GM21528 (cell line): ENCODE measurements around the gene MIDN.
"Not testable (repeated sequence)": the region's sequence is repeated elsewhere in the genome, so short reads cannot be mapped to it uniquely, and the experiment has no call there.

ENCODE experiments used
- ATAC-seq: cut with Tn5 transposase; IDR thresholded peaks from one replicate; pipeline ENCODE4 v1.9.1; 2021; ENCODE audit warnings: mild to moderate bottlenecking, moderate library complexity; ENCODE audit not compliant: unreplicated experiment, low FRiP score

MIDN gene

DNA sequence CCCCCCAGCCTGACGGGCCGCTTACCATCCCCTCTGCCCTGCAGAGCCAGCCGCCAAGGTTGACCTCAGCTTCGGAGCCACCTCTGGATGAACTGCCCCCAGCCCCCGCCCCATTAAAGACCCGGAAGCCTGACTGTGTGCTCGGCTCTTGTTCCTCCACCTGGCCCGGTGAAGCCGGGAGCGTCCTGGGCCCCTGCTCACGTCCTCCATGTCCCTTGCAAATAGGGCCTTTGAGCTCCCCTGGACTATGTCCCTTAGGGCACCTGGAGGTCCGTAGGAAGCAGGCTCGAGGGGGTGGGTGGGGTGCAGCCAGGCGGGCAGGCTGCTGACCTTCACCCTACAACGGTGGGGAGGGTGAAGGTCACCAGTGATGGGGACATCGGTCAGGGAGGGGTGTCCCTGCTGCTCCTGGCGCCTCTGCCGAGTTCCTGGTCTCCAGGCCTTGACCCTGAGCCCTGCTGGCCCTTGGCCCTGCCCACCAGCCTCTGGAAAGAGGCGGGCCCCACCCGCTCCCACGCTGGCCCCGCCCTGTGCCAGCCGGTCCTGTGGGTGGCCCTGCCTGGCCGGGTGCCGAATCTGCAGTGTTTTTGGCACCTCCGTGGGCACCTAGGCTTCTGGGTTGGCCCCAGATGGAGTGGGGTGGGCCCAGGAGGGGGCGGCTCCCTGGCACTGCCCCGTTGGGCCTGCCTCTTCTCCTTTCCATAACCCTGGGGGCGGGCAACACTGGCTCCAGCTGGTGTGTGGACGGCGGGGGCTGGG is 3.5 kb upstream of the MIDN start:
- no peak for ATAC-seq

DNA sequence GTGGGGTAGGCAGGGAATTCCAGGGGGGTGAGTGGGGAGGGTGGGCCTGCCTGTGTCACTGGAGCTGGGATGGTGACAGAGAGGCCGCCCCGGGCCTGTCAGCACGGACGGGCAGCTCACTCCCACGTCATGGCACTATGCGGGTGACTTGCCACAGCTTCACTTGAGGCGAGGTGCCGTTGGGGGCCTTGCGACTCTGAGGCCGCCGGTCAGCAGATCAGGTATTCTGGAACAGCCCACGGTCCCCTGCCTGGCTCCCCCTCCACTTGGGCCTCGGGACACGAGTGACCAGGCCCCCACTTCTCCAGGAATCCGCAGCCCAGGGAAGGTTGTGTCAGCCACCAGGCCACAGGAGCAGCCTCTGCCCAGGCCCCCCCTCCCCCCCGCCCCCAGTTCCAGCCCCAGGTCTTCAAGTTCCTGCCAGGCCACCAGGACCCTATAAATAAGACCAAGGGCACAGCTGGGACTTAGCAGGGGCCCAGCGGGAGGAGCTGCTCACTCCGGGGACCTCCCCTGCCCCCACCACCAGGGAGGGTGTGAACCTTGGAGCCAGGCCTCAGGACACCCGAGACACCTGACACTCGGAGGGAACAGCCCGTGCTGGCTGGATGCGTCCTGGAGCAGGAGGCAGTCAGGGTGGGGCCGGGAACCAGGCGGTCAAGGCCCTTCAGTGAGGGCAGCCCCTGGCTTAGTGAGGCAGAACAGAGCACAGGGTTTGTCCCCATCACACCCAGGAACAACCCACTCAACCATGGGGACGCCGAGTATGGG is 2.7 kb upstream of the MIDN start:
- ATAC-seq, result no peak

DNA sequence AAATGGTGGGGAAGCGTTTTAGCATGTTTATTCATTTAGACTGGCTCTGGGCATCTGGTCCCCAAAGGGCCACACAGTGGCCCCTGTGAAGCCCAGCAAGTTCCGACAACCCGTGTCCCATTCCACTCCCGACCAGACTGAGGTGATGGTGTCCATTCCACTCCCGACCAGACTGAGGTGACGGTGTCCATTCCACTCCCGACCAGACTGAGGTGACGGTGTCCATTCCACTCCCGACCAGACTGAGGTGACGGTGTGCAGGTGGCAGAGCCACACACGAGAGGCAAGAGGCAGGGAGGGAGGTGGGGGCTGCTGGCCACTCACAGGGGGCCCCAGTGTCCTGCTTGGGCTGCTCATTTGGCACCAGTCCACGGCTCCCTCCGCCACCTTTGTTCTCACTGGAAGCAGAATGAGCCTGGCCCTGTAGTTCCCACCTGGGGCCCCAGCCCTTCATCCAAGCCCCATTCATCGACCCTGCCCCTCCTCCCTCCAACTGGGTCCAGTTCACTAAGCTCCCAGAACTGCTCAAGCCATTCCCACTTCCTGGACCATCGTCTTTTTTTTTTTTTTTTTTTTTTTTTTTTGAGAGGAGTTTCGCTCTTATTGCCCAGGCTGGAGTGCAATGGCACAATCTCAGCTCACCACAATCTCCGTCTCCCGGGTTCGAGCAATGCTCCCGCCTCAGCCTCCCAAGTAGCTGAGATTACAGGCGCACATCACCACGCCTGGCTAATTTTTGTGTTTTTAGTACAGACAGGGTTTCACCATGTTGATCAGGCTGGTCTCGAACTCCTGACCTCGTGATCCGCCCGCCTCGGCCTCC is 1.9 kb upstream of the MIDN start:
- ATAC-seq, result not testable (repeated sequence)

DNA sequence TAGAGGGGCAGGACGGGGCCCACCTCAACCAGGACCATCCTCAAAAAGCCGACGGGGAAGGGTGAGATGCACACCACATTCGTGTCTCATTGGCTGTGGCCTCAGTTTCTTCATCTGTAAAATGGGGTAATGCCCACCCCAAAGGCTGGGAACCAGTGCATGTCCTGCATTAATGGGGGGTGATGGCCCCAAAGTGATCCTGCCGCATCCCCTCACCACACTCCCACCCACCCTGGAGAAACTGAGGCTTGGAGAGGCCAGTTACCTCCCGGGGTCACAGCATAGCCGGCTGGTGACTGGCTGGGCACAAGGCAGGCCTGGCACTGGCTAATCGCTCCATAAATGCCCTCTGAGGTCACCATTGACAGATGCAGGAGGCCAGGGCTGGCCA is 640 bp upstream of the MIDN start:
- ATAC-seq, result no peak

DNA sequence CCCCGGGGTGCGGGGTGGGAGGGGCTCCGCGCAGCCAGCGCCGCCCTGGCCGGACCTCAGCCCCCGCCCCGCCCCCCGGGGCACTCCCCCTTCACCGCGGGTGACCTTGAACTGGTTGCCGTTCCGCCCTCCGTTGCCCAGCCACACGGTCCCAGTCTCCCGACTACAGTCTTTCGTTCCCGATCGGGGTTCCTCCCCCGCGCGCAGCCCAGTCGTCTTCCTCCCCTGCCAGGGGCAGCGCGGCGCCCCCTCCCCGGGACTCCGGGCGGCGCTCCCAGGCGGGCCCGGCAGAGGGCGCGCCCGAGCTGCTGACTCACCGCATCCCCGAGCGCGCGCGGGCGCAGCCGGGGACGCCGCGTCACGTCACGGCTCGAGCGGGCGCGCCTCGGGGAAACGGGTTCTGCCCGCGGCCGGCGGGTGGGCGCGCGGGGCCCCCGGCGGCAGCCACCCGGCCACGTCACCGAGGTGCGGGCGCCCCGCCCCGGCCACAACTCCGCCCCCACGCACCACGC is 459 bp downstream of the MIDN start:
- peak; percentile 24 for ATAC-seq

DNA sequence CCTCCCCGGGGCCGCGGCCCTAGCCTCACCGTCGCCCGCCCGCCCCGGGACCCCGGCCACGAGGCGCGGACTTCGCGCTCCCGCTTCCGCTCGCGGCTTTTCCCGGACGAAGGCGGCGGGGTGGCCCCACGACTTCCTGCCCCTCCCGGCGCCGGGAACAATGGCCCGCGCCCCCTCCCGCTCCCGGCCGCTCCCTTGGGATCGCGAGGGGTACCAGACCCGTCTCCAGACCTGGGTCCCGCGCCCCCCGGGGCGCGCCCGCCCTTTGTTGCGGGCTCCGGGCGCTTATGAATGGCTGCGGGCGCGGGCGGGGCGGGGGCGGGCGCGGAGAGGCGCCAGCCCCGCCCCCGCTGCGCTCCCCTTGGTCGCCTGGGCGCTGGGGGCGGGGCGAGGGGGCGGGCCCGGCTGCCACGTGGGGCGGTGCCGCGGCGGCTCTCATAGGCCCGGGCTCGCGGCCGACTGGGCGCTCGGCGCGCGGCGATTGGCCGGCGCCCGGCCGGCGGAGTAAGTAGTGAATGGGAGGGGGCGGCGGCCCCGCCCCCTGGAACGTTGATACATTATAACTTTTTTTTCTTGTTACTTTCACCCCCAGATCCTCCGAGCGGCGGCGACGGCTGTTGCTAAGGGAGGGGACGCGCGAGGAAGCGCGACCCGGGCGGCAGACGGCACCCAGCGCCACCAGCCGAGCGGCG is 1.1 kb downstream of the MIDN start:
- ATAC-seq, result peak; percentile 43

DNA sequence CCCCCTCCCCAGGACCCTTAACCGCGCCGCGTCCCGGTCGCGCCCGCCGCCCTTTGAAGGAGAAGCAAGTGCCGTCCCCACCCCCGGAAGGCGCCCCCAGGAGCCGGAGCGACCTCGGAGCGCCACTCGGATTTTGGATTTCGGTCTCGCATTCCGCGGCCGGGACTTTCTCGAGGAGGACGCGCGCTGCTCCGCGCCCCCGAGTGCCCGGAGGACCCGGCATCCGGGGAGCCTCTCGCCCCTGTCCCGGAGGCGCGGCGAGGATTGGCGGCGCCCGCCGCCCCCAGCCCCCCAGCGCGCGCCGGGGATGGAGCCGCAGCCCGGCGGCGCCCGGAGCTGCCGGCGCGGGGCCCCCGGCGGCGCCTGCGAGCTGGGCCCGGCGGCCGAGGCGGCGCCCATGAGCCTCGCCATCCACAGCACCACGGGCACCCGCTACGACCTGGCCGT is 1.6 kb downstream of the MIDN start:
- ATAC-seq, result no peak

DNA sequence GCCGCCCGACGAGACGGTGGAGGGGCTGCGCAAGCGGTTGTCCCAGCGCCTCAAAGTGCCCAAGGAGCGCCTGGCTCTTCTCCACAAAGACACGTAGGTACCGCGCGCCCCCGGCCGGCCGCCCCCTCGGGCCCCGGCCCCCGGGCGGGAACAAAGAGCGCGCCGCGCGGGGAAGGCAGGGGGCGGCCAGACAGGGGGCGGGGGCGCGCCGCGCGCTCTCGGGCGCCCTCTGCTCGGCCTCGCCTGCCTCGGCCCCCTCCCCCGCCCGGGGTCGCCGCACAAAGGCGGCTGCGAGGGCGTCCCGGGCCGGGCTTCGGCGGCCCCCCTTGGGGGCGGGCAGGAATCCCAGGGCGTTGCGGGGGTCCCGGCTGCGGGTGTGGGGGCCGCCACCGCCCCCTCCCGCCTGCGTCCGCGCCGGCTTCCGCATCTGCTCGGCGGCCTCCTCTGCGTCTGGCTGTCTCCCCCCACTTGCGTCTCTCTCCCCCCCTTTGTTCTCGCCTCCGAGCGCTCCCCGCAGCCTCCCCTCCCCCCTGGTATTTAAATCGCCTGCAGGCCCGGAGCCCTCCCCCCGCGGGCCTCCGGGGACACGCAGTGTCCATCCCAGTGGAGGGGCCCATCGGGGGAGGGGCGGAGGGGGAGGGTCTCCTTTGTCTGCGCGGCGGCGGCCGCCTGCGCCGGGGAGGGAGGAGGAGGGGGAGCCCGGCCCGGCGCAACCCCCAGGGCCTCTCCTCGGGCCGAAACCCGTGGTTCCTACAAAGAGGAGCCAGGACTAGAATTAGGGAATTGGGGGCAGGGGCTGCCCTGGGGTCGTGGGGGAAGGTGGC is 2.3 kb downstream of the MIDN start:
- no peak for ATAC-seq

DNA sequence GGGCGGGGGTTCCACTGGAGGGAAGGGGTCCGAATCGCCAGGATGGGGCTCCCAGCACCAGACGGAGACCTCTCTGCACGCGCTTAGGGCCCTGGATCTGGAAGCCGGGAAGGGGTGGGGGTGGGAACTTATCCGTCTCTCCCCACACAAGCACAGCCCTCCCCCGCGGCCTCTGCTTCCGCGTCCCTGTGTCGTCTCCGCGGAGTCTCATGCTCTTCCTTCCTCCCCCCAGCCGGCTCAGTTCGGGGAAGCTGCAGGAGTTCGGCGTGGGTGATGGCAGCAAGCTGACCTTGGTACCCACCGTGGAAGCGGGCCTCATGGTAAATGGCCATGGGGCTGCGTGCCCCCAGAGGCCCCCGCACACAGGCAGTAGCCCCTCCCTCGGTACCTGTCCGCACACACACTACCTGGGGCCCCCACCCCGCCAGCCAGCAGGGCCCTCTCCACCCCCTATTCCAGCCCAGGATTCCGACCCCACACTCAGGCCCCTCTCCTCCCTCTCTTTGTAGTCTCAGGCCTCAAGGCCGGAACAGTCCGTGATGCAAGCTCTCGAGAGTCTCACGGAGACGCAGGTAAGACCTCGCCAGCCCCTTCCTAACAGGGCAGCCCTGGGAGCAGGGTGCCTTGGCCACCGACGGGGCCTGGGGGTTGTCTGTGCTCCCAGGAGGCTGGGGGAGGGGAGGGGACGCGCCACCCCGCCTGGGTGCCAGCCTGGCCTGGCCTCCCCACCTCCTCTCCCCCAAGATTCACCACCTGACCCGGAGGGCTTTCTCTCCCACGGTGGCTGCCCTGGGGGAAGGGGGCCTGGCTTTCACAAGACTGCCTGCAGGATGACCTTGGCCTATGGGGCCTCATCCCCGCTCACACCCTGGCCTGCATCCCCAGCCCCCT is 3.2 kb downstream of the MIDN start:
- ATAC-seq, result no peak

DNA sequence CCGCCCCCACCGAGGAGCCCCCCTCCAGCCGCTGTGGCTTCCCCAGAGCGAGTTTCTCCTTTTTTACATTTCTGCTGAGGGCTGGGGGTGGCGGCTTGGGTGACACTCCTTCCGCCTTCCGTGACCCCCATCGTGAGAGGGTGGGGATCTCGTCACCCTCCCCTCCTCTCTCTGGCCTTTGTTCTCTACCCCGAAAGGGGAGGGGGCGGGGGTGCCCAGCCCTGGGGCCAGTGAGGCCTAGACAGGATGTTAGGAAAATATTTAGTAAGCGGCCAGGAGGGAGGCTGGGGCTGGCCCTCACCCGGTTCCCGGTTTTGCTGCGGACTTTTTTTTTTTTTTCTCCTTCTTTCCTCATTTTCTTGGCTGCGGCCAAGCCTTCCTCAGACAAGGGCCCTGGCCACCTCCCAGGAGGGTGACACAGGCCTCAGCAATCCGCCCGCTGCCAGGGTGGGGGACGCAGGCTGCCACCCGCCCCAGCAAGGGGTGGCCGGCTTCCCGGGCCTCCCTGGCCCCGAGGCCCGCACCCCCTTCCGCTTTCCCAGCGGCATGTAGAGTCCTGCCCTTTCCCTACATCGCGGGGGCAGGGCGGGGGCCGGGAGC is 3.9 kb downstream of the MIDN start:
- ATAC-seq, result no peak

DNA sequence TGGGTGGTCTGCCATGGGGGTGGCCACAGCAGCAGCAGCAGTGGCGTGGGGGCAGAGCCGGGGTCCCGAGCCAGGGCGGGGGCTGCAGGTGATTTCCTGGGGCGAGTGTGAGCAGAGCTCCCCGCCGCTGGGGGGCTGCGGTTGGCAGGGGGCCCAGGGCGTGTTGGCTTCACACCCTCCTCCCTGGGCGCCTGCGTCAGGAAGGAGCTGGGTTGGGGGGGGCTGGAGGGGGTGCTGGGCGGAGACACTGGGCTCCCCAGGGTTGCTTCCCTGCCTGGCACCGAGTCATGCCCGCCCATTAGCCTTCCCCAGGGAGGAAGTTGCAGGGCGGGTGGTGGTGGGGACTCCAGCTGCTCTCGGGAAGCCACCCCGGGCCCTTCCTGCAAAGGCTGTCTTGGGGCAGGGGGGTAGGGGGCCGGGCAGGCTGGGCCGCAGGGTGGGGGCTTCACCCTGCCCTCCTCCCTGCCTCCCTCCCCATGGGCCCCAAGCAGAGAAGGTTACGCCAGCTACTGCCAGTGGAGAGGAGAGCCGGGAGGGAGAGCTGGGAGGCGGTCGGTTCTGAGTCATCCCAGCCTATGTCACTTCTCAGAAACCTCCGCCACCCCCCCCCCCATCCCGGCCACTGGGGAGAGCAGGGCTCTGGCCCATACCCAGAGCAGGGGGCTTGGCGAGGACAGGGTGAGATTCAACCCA is 4.6 kb downstream of the MIDN start:
- ATAC-seq, result no peak

DNA sequence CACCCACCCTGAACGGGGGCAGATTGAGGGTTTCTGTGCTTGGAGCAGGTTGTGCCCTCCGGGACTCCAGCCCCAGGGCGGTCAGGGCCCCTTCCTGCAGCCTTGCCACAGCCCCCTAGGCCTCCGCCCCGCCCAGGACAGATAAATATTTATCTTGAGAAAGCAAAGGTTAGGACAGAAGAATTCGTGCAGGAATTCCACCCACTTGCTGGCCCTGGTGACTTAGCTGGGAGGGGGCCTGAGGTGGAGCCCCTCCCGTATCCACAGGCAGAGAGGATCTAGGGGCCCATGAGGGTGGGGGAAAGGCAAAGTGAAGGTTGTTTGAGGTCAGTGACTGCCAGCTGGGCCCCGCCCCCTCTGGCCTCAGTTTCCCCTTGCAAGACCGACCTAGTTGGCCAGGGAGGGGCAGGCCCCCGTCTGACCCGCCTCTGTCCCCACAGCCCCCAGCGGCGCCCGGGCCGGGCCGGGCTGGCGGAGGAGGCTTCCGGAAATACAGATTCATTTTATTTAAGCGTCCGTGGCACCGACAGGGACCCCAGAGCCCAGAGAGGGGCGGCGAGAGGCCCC is 5.2 kb downstream of the MIDN start:
- no peak for ATAC-seq

DNA sequence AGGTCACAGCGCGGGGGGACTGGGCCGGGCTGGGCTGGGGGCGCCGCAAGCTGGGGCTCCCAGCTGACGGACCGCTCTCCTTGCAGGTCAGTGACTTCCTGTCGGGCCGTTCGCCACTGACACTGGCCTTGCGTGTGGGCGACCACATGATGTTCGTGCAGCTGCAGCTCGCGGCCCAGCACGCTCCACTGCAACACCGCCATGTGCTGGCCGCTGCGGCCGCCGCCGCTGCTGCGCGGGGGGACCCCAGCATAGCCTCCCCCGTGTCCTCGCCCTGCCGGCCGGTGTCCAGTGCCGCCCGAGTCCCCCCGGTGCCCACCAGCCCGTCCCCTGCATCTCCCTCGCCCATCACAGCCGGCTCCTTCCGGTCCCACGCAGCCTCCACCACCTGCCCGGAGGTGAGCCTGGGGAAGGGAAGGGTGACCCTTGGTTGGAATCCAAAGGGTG is 5.7 kb downstream of the MIDN start:
- no peak for ATAC-seq

DNA sequence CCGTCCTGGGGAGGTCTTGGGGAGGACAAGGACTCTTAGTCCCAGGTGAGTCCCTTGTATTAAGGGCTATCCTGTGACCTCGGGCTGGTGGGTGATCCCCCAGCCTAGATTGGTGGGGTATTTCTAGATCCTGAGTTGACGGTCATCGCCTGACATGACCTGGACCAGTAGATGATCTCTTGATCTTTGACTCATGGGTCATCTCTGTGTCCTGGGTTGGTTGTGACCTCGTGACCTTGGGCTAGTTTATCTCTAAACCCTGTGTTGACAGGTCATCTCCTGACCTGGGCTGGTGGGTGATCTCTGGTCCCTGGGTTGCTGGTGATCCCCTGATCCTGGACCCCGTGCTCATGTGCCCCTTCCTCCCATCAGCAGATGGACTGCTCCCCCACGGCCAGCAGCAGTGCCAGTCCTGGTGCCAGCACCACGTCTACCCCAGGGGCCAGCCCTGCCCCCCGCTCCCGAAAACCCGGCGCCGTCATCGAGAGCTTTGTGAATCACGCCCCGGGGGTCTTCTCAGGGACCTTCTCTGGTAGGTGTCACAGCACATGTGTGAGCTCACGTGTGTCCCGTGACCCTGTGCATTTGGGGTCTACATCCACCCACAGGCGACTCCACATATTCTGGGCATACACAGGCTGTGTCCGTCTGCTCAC is 6.3 kb downstream of the MIDN start:
- ATAC-seq, result no peak

DNA sequence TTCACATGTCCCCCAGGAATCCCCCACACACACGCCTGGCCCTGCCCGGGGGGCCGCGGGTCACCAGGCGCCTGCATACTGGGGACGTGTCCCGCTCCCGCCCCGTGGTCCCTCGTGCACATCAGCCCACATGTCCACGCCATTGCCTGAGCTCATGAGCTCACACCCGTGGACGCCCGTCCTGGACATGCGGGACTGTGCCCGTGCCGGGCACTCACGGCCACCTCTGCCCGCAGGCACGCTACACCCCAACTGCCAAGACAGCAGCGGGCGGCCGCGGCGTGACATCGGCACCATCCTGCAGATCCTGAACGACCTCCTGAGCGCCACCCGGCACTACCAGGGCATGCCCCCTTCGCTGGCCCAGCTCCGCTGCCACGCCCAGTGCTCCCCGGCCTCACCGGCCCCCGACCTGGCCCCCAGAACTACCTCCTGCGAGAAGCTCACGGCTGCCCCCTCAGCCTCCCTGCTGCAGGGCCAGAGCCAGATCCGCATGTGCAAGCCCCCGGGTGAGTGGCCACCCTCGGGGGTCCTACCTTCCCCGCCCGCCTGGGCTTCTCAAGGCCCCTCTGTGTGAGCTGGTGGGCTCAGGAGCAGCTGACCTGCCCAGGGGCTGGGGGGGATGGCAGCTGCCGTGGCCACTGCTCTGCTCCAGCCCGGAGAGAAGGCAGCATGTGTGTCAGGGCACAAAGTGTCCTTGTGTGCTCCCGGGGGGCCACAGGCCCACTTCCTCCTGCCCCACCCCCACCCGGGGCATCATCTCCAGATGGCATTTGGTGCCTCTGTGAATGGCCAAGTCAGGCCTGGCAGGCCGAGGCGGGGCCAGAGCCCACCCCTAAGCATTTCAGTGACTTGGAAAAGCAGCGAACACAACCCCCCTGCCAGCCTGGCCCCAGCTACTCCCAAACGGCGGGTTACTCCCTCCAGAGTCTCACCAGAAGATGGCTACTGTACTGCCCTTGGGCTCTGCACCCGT is 7.1 kb downstream of the MIDN start:
- no peak for ATAC-seq
